GM12878 (cell line): ENCODE results near the gene MAN2A1. TPM values are rescaled to one million over a fixed set of nuclear protein-coding genes. Genes with fewer than 3 reads are reported as not detected.

Experiments
- ATAC-seq: fragments of 200-7000 bp; cut with Tn5 transposase; 3 replicates; pipeline ENCODE4 v1.9.1; 2020; ENCODE audit warnings: mild to moderate bottlenecking, moderate library complexity
- BruUV-seq: library from RNA; stranded (reverse); fragments of 400-500 nt; replicated peaks from 2 replicates; lab custom pipeline; 2021; lab: Mats Ljungman, UMichigan
- CTCF ChIA-PET: fragments of 300-600 bp; sonication (Branson Sonifier 250); formaldehyde crosslinking; extraction: SDS; loops from one replicate; lab custom pipeline; 2021; ENCODE audit warnings: inconsistent platforms; lab: Yijun Ruan, JAX
- POLR2A ChIA-PET: fragments of 350-600 bp; formaldehyde crosslinking; extraction: SDS; loops from one replicate; lab custom pipeline; 2021; ENCODE audit warnings: inconsistent platforms; lab: Charles Lee
- RAD21 ChIA-PET: fragments of 300-600 bp; sonication (Branson Sonifier 250); formaldehyde crosslinking; loops from one replicate; lab custom pipeline; 2023; ENCODE audit warnings: antibody characterized with exemption; ENCODE audit not compliant: unreplicated experiment; lab: Charles Lee
- SMC1A ChIA-PET: fragments of 300-600 bp; sonication (Branson Sonifier 250); formaldehyde crosslinking; loops from one replicate; lab custom pipeline; 2023; ENCODE audit not compliant: unreplicated experiment, uncharacterized antibody; lab: Charles Lee
- DNase-seq: peaks from one replicate; pipeline ENCODE4 v3.0.0-alpha.2; 2011; ENCODE audit warnings: low read depth, low spot score
- FAIRE-seq: peaks from 3 replicates; lab custom pipeline; 2011; peaks lifted over from hg19 to GRCh38; lab: Jason Lieb, UNC
- H2AFZ ChIP-seq: 2 replicates; pipeline ENCODE4 v1.6.0; 2011; ENCODE audit warnings: low read depth, low read length, control low read depth; ENCODE audit not compliant: control insufficient read depth
- H3K27ac ChIP-seq: 2 replicates; pipeline ENCODE4 v1.5.1; 2011; ENCODE audit warnings: control low read depth; ENCODE audit not compliant: control insufficient read depth, insufficient read depth
- H3K27me3 ChIP-seq, 2 experiments: replicated peaks in 1 of 2; 2 replicates each; pipeline versions ENCODE4 v1.6.0 to v1.6.1; 2011; ENCODE audit warnings: low read length in 1 of 2; ENCODE audit not compliant: control insufficient read depth in 2 of 2, insufficient read depth in 2 of 2
- H3K36me3 ChIP-seq, 2 experiments: 2 replicates each; pipeline ENCODE4 v1.5.1; 2011; ENCODE audit warnings: low read length in 1 of 2; ENCODE audit not compliant: control insufficient read depth in 2 of 2, insufficient read depth in 2 of 2
- H3K4me1 ChIP-seq: 2 replicates; pipeline ENCODE4 v1.6.1; 2011; ENCODE audit warnings: mild to moderate bottlenecking, low read length, moderate library complexity, mixed read lengths; ENCODE audit not compliant: control insufficient read depth, insufficient read depth
- H3K4me2 ChIP-seq: 2 replicates; pipeline ENCODE4 v1.6.0; 2011; ENCODE audit warnings: control low read depth; ENCODE audit not compliant: control insufficient read depth, insufficient read depth
- H3K4me3 ChIP-seq: fragments of 200-600 bp; sonication (generic); 2 replicates; pipeline ENCODE4 v1.5.1; 2016
- H3K79me2 ChIP-seq: 2 replicates; pipeline ENCODE4 v1.6.0; 2011; ENCODE audit warnings: low read length; ENCODE audit not compliant: control insufficient read depth, insufficient read depth
- H3K9ac ChIP-seq: 2 replicates; pipeline ENCODE4 v1.8.0; 2011; ENCODE audit warnings: low read length, control low read depth, mixed read lengths; ENCODE audit not compliant: control insufficient read depth, insufficient read depth
- H3K9me3 ChIP-seq: replicated peaks from 3 replicates; pipeline ENCODE4 v1.5.1; 2011; ENCODE audit warnings: mild to moderate bottlenecking, low read length; ENCODE audit not compliant: control insufficient read depth, insufficient read depth
- H4K20me1 ChIP-seq: 2 replicates; pipeline ENCODE4 v1.6.0; 2011; ENCODE audit not compliant: control insufficient read depth, insufficient read depth
- FOS ChIP-seq: IDR thresholded peaks from 3 replicates; pipeline ENCODE4 v1.6.1; 2011; ENCODE audit warnings: borderline replicate concordance; ENCODE audit not compliant: insufficient read length; ENCODE audit errors: extremely low read depth
- JUNB ChIP-seq: IDR thresholded peaks from 2 replicates; pipeline ENCODE4 v1.6.1; 2016; ENCODE audit warnings: antibody characterized with exemption, mild to moderate bottlenecking
- STAT3 ChIP-seq: IDR thresholded peaks from 2 replicates; pipeline ENCODE4 v1.6.1; 2011; ENCODE audit warnings: low read depth, low read length, improper control_type of control experiment
- TARDBP ChIP-seq: IDR thresholded peaks from 2 replicates; pipeline ENCODE4 v1.6.1; 2016; ENCODE audit warnings: borderline replicate concordance
- TCF12 ChIP-seq: IDR thresholded peaks from 2 replicates; pipeline ENCODE4 v1.6.1; 2011; ENCODE audit warnings: low read depth, mild to moderate bottlenecking, low read length
- ZNF274 ChIP-seq: IDR thresholded peaks from one replicate; pipeline ENCODE4 v1.8.0; 2011; ENCODE audit not compliant: insufficient read length, insufficient read depth
- ZSCAN29 ChIP-seq: fragments of 450-650 bp; IDR thresholded peaks from 2 replicates; pipeline ENCODE4 v1.6.1; 2017; ENCODE audit warnings: mild to moderate bottlenecking, moderate library complexity
- WGBS: methylation state at CpG from one replicate; pipeline ENCODE4 v1.1.6; 2016; ENCODE audit warnings: low lambda C conversion rate; ENCODE audit not compliant: insufficient replicate concordance, insufficient coverage; ENCODE audit errors: missing lambda C conversion rate; 5-methylcytosine and 5-hydroxymethylcytosine counted together
- in situ Hi-C: fragments of 300-500 bp; cut with MboI; formaldehyde crosslinking; loops from 9 replicates; pipeline ENCODE4 v1.14.3; 2018; ENCODE audit warnings: mixed read lengths
- intact Hi-C: fragments of 100-400 bp; cut with micrococcal nuclease; formaldehyde crosslinking; loops from one replicate; pipeline ENCODE4 v1.14.2; 2022; ENCODE audit not compliant: unreplicated experiment
- polyA plus RNA-seq, 11 experiments: library from polyadenylated mRNA; depleted of rRNA in 4 of 11; unstranded in 6 of 11; stranded (reverse) in 5 of 11; fragments of >200 nt; fragmentation: Nextera tagmentation in 4 of 11; fragmentation: Illumina TruSeq in 1 of 11; extraction: Ambion mirVana in 4 of 11; extraction: Trizol in 1 of 11; gene quantifications; 1 replicate in 1 of 11; 2 replicates in 10 of 11; pipeline versions ENCODE4 v1.2.1 to v1.2.3, GENCODE V29; 2011 to 2016; ENCODE audit warnings: inconsistent platforms in 2 of 11, missing spikeins in 2 of 11, low read depth in 1 of 11
- total RNA-seq, 4 experiments: library from RNA; depleted of rRNA in 3 of 4; stranded (reverse); fragments of >200 nt in 3 of 4; fragmentation: Illumina TruSeq in 1 of 4; extraction: Trizol in 1 of 4; gene quantifications; 2 replicates each; pipeline versions ENCODE4 v1.2.1 to v1.2.3, GENCODE V29; 2013 to 2021
- TF ChIP-seq, protein P1 (sequence below): IDR thresholded peaks from 2 replicates; pipeline ENCODE4 v1.6.1; 2011; ENCODE audit warnings: borderline replicate concordance, low read depth, mild to moderate bottlenecking, moderate library complexity, low read length; ENCODE audit not compliant: insufficient read depth, poor library complexity, severe bottlenecking
- TF ChIP-seq, protein P2 (sequence below): fragments of 450-650 bp; IDR thresholded peaks from 2 replicates; pipeline ENCODE4 v1.6.1; 2018; ENCODE audit warnings: mild to moderate bottlenecking, low read depth, moderate library complexity; ENCODE audit not compliant: partially characterized antibody
- TF ChIP-seq, protein P3 (sequence below): fragments of 450-650 bp; IDR thresholded peaks from 2 replicates; pipeline ENCODE4 v1.6.1; 2017; ENCODE audit warnings: mild to moderate bottlenecking, moderate library complexity
- TF ChIP-seq, protein P4 (sequence below): IDR thresholded peaks from 2 replicates; pipeline ENCODE4 v1.6.1; 2012; ENCODE audit warnings: low read length, inconsistent platforms
- TF ChIP-seq, protein P5 (sequence below): fragments of 450-650 bp; IDR thresholded peaks from 2 replicates; pipeline ENCODE4 v1.6.1; 2016; ENCODE audit warnings: mild to moderate bottlenecking

Gene MAN2A1
- total and polyA plus RNA-seq, 10 of the 15 experiments (the other 5 are each of a cell fraction or from before 2014, with no cell fraction given): 4.2 to 27.9 (median 10.5) TPM

DNA sequence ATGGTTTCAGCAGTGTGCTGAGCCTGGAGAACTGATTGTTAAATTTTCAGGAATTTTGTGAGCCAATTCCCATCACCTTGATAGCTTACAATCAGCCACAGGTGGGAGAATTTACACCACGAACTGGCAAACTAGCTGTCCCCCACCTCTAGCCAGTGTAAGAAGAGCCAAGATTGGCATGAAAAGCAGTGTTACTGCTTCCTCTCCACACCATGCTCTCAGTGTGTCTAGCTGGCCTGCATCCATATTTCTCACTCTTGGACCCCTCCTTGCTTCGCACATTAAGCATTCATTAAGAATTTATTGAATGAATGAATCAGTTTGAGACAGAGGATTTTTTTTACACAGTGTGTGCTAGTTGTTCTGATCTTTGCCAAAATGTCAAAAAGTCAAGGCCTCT, 36.7 kb upstream of the MAN2A1 start:
- intact Hi-C loops: no loop called here
- Histone ChIP-seq H3K9me3 (no peaks in the 10 kb centered on the region), H3K27me3 (no peaks in the 10 kb centered on the region), H3K36me3 (no peaks in the 10 kb centered on the region), H3K79me2 (no peaks in the 10 kb centered on the region), H4K20me1 (no peaks in the 10 kb centered on the region), H3K4me3 (no peak overlapping the region), H3K9ac (no peak overlapping the region), H3K27ac (no peak overlapping the region), H3K4me2 (no peak overlapping the region), H2AFZ (no peak overlapping the region), H3K4me1 (no peaks in the 10 kb centered on the region)
- WGBS: 0% methylated on average over 2 of the region's 2 CpGs
- in situ Hi-C loops: no loop called here
- BruUV-seq: no TSS peak
- DNase-seq (no peak), ATAC-seq (no peak), FAIRE-seq (no peak)
- POLR2A ChIA-PET: no interaction called here
- RAD21 ChIA-PET: no interaction called here
- SMC1A ChIA-PET: no interaction called here
- CTCF ChIA-PET: no interaction called here
- TF ChIP-seq, protein P1, sequence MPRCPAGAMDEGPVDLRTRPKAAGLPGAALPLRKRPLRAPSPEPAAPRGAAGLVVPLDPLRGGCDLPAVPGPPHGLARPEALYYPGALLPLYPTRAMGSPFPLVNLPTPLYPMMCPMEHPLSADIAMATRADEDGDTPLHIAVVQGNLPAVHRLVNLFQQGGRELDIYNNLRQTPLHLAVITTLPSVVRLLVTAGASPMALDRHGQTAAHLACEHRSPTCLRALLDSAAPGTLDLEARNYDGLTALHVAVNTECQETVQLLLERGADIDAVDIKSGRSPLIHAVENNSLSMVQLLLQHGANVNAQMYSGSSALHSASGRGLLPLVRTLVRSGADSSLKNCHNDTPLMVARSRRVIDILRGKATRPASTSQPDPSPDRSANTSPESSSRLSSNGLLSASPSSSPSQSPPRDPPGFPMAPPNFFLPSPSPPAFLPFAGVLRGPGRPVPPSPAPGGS: no peak
- no peak for TF ChIP-seq TCF12
- TF ChIP-seq, protein P2, sequence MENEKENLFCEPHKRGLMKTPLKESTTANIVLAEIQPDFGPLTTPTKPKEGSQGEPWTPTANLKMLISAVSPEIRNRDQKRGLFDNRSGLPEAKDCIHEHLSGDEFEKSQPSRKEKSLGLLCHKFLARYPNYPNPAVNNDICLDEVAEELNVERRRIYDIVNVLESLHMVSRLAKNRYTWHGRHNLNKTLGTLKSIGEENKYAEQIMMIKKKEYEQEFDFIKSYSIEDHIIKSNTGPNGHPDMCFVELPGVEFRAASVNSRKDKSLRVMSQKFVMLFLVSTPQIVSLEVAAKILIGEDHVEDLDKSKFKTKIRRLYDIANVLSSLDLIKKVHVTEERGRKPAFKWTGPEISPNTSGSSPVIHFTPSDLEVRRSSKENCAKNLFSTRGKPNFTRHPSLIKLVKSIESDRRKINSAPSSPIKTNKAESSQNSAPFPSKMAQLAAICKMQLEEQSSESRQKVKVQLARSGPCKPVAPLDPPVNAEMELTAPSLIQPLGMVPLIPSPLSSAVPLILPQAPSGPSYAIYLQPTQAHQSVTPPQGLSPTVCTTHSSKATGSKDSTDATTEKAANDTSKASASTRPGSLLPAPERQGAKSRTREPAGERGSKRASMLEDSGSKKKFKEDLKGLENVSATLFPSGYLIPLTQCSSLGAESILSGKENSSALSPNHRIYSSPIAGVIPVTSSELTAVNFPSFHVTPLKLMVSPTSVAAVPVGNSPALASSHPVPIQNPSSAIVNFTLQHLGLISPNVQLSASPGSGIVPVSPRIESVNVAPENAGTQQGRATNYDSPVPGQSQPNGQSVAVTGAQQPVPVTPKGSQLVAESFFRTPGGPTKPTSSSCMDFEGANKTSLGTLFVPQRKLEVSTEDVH: no peak
- TF ChIP-seq, protein P3, sequence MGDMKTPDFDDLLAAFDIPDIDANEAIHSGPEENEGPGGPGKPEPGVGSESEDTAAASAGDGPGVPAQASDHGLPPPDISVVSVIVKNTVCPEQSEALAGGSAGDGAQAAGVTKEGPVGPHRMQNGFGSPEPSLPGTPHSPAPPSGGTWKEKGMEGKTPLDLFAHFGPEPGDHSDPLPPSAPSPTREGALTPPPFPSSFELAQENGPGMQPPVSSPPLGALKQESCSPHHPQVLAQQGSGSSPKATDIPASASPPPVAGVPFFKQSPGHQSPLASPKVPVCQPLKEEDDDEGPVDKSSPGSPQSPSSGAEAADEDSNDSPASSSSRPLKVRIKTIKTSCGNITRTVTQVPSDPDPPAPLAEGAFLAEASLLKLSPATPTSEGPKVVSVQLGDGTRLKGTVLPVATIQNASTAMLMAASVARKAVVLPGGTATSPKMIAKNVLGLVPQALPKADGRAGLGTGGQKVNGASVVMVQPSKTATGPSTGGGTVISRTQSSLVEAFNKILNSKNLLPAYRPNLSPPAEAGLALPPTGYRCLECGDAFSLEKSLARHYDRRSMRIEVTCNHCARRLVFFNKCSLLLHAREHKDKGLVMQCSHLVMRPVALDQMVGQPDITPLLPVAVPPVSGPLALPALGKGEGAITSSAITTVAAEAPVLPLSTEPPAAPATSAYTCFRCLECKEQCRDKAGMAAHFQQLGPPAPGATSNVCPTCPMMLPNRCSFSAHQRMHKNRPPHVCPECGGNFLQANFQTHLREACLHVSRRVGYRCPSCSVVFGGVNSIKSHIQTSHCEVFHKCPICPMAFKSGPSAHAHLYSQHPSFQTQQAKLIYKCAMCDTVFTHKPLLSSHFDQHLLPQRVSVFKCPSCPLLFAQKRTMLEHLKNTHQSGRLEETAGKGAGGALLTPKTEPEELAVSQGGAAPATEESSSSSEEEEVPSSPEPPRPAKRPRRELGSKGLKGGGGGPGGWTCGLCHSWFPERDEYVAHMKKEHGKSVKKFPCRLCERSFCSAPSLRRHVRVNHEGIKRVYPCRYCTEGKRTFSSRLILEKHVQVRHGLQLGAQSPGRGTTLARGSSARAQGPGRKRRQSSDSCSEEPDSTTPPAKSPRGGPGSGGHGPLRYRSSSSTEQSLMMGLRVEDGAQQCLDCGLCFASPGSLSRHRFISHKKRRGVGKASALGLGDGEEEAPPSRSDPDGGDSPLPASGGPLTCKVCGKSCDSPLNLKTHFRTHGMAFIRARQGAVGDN: no peak
- TF ChIP-seq STAT3: no peak
- no peak for TF ChIP-seq TARDBP
- no peak for TF ChIP-seq ZNF274
- TF ChIP-seq, protein P4, sequence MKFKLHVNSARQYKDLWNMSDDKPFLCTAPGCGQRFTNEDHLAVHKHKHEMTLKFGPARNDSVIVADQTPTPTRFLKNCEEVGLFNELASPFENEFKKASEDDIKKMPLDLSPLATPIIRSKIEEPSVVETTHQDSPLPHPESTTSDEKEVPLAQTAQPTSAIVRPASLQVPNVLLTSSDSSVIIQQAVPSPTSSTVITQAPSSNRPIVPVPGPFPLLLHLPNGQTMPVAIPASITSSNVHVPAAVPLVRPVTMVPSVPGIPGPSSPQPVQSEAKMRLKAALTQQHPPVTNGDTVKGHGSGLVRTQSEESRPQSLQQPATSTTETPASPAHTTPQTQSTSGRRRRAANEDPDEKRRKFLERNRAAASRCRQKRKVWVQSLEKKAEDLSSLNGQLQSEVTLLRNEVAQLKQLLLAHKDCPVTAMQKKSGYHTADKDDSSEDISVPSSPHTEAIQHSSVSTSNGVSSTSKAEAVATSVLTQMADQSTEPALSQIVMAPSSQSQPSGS: no peak
- no peak for TF ChIP-seq JUNB
- no peak for TF ChIP-seq ZSCAN29
- no peak for TF ChIP-seq FOS
- TF ChIP-seq, protein P5, sequence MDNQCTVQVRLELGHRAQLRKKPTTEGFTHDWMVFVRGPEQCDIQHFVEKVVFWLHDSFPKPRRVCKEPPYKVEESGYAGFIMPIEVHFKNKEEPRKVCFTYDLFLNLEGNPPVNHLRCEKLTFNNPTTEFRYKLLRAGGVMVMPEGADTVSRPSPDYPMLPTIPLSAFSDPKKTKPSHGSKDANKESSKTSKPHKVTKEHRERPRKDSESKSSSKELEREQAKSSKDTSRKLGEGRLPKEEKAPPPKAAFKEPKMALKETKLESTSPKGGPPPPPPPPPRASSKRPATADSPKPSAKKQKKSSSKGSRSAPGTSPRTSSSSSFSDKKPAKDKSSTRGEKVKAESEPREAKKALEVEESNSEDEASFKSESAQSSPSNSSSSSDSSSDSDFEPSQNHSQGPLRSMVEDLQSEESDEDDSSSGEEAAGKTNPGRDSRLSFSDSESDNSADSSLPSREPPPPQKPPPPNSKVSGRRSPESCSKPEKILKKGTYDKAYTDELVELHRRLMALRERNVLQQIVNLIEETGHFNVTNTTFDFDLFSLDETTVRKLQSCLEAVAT: no peak
